Uterus (tissue), 2 donors: ENCODE measurements around the gene OBSCN.

ENCODE experiments used
- CTCF ChIP-seq, 4 experiments: fragments of 200-600 bp in 2 of 4; fragments of 450-650 bp in 2 of 4; sonication (generic) in 2 of 4; IDR thresholded peaks; one replicate each; pipeline ENCODE4 v1.5.1; 2016 to 2019; ENCODE audit warnings: antibody characterized with exemption in 4 of 4, mild to moderate bottlenecking in 2 of 4, moderate library complexity in 1 of 4
- POLR2A ChIP-seq, 2 donors: fragments of 450-650 bp; IDR thresholded peaks; one replicate each; pipeline ENCODE4 v1.6.1; 2016; ENCODE audit warnings: antibody characterized with exemption in 2 of 2, mild to moderate bottlenecking in 1 of 2, moderate library complexity in 1 of 2

GRCh38 chr1:228362884-228363450 is 155.1 kb downstream of the OBSCN start:
- no peak for TF ChIP-seq CTCF (IDR thresholded peaks at IDR 0.05)
- TF ChIP-seq POLR2A (IDR thresholded peaks at IDR 0.05) = no peak
